ENCODE measurements around the gene LY86. TPM values are rescaled to one million over a fixed set of nuclear protein-coding genes. Genes with fewer than 3 reads are reported as not detected.

LY86 gene
- total RNA-seq, 1 donor from 2014 or later = not detected

DNA sequence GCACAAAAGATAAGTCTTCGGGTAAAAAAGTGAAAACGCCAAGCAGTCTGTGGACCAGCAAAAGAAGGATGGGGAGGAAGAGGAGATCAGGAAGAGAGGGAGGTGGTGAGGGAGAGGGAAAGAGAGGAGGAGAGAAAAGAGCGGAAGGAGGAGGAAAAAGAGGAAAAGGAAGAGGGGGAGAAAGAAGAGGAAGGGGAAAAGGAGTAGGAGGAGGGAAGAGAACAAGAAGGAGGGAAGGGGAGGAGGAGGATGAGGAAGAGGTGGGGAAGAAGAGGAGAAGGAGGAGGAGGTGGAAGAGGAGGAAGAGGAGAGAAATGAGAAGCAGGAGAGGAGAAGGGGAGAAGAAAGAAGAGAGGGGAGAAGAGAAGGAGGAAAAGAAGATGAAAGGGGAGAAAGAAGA is 6.5 kb downstream of the LY86 start:
- Histone ChIP-seq H3K9me3 (no peaks in the 10 kb centered on the region), H3K36me3 (no peaks in the 10 kb centered on the region), H3K4me3 (no peak overlapping the region), H3K27me3 (no peaks in the 10 kb centered on the region), H3K27ac (no peak overlapping the region), H3K4me1 (no peaks in the 10 kb centered on the region)
- TF ChIP-seq, protein P1, sequence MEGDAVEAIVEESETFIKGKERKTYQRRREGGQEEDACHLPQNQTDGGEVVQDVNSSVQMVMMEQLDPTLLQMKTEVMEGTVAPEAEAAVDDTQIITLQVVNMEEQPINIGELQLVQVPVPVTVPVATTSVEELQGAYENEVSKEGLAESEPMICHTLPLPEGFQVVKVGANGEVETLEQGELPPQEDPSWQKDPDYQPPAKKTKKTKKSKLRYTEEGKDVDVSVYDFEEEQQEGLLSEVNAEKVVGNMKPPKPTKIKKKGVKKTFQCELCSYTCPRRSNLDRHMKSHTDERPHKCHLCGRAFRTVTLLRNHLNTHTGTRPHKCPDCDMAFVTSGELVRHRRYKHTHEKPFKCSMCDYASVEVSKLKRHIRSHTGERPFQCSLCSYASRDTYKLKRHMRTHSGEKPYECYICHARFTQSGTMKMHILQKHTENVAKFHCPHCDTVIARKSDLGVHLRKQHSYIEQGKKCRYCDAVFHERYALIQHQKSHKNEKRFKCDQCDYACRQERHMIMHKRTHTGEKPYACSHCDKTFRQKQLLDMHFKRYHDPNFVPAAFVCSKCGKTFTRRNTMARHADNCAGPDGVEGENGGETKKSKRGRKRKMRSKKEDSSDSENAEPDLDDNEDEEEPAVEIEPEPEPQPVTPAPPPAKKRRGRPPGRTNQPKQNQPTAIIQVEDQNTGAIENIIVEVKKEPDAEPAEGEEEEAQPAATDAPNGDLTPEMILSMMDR (IDR thresholded peaks at IDR 0.05) = no peak
- DNase-seq (ENCODE audit: low spot score in 2 of 2) = no peak
- intact Hi-C loops (cut with DNase I) = no loop called here

DNA sequence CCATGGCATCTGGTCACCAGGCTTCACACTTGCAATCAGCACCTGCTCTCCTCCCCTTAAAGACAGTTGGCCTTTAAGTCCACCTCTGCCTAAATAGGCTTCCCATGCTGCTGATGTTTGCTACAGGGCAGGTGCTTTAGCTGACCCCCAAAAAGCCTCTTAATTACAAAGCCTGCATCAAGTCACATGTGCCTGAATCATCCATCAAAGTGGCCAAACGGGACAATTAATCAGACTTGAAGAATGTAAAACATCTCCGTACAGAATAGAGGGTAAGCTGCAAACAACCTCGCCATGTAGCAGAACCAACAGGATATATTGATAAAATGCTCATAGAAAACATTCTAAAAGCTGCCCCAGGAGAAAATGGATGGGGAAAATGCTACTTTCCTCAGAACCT is 7.4 kb downstream of the LY86 start:
- TF ChIP-seq, protein P1 (IDR thresholded peaks at IDR 0.05) = no peak
- intact Hi-C loops (cut with DNase I) = no loop called here
- Histone ChIP-seq H3K4me3 (no peak overlapping the region), H3K4me1 (no peaks in the 10 kb centered on the region), H3K9me3 (no peaks in the 10 kb centered on the region), H3K36me3 (no peaks in the 10 kb centered on the region), H3K27me3 (no peaks in the 10 kb centered on the region), H3K27ac (no peak overlapping the region)
- DNase-seq (ENCODE audit: low spot score in 2 of 2) = no peak

DNA sequence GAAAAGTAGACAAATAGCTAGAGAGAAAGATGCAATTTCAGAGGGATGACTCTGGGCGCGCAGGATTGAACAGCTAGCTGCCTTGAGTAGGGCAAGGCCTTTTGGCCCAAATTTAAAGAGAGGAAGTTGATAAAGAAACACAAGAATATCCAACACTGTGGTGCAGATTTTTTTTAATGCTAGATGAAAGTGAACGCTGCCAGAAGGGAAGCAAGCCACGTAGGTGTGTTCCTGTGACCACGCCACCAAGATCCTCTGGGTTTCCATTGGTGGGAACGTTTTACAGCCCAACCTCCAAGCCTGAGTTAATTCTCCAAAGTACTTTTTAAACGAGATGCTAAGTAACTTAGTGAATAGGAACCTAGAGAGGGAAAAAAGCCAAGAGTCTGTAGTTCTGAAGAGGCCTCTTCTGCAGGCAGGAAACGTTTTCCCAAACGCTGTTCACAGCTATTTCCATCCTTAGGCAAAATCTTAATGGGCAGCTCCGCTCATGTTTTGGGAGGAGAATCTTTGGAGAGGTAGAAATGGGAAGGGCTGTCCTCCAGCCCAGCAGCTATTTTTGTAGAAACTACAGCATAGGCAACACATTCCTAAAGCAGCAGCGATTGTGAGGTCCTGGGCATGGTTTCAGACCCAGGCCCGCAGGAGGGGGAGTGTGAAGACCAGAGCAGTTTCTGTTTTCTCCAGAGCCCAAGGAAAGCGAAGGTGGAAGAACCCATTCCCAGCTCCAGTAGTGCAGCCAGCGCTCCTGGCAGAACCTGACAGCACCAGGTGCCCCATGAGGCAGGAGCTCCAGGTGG is 8.2 kb downstream of the LY86 start:
- intact Hi-C loops (cut with DNase I) = no loop called here
- TF ChIP-seq, protein P1 (IDR thresholded peaks at IDR 0.05) = no peak
- Histone ChIP-seq H3K27me3 (no peaks in the 10 kb centered on the region), H3K36me3 (no peaks in the 10 kb centered on the region), H3K4me1 (no peaks in the 10 kb centered on the region), H3K4me3 (no peak overlapping the region), H3K9me3 (no peaks in the 10 kb centered on the region), H3K27ac (no peak overlapping the region)
- no peak for DNase-seq (ENCODE audit: low spot score in 2 of 2)

DNA sequence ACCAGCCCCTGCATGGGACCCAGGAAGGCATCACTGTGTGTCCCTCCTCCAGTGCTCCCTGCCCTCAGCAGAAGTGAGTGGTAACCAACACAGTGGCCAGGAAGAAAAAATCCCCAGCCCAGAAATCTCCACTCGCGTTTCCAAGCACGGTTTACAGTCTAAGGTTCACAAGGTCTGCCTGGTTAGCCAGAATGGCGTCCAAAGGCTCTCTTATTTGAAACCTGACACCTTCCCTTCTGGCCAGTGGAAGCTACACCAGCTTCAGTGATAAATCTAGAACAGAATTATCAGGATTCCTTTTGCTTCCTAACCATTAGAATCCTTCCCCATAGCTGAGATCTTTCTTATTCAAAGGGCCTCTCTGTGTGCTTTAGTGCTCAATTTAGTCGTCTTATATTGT is 9.2 kb downstream of the LY86 start:
- no peaks in the 10 kb centered on the region for H3K4me1 ChIP-seq
- DNase-seq (ENCODE audit: low spot score in 2 of 2) = no peak
- H3K27me3 ChIP-seq = no peaks in the 10 kb centered on the region
- H3K9me3 ChIP-seq = no peaks in the 10 kb centered on the region
- intact Hi-C loops (cut with DNase I) = no loop called here
- no peak overlapping the region for H3K27ac ChIP-seq
- H3K36me3 ChIP-seq = no peaks in the 10 kb centered on the region
- H3K4me3 ChIP-seq = no peak overlapping the region
- TF ChIP-seq, protein P1 (IDR thresholded peaks at IDR 0.05) = no peak

DNA sequence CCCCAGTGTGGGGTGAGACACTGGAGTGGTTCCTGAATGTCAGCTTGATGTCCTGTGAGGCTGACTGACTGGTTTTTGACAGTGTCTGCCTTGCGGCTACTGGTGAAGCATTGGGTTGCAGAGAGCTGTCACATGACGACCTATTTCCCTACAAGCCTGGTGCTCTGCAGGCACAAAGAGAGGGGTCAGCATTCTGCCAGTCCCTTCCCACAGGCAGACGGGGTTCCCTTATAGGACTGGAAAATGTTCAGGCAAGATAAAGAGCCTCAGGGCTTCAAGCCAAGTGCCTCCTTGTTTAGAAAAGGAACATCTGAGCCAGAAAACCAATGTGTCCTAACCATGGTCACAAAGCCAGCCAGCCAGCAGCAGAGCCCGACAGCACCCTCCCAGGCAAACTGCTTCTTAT is 11.0 kb downstream of the LY86 start:
- peak in 1 of 2 donors; percentile 27 for DNase-seq (ENCODE audit: low spot score in 2 of 2)
- intact Hi-C loops (cut with DNase I) = no loop called here
- Histone ChIP-seq H3K9me3 (peaks cover 0 to 5% of the 10 kb centered on the region in 2 donors), H3K36me3 (no peaks in the 10 kb centered on the region), H3K27ac (no peak overlapping the region), H3K4me3 (no peak overlapping the region), H3K4me1 (no peaks in the 10 kb centered on the region), H3K27me3 (no peaks in the 10 kb centered on the region)
- TF ChIP-seq, protein P1 (IDR thresholded peaks at IDR 0.05) = no peak
